Lower leg skin (tissue), 4 donors: ENCODE data around the gene AFF1. TPM values are rescaled to one million over a fixed set of nuclear protein-coding genes. Genes with fewer than 3 reads are reported as not detected.
"Not testable (repeated sequence)": the region's sequence is repeated elsewhere in the genome, so short reads cannot be mapped to it uniquely, and the experiment has no call there.

Source experiments
- DNase-seq, 2 donors: peaks; one replicate each; pipeline ENCODE4 v3.0.0-alpha.2; 2019; ENCODE audit warnings: low spot score in 2 of 2
- H3K4me3 ChIP-seq: fragments of 200-600 bp; sonication (generic); 2 replicates; pipeline ENCODE4 v1.5.1; 2017; ENCODE audit warnings: mild to moderate bottlenecking, low read depth; ENCODE audit not compliant: poor library complexity, severe bottlenecking
- CTCF ChIP-seq, 3 donors: fragments of 450-650 bp; IDR thresholded peaks; one replicate each; pipeline ENCODE4 v1.5.1; 2016; ENCODE audit warnings: antibody characterized with exemption in 3 of 3, mild to moderate bottlenecking in 3 of 3, moderate library complexity in 2 of 3
- POLR2A ChIP-seq, 2 donors: fragments of 450-650 bp; IDR thresholded peaks; one replicate each; pipeline ENCODE4 v1.6.1; 2016 to 2017; ENCODE audit warnings: antibody characterized with exemption in 2 of 2, mild to moderate bottlenecking in 1 of 2, moderate library complexity in 1 of 2
- WGBS, 2 donors: methylation state at CpG; one replicate each; pipeline ENCODE4 v1.1.5; 2018; 5-methylcytosine and 5-hydroxymethylcytosine counted together
- intact Hi-C: fragments of 100-400 bp; cut with DNase I; formaldehyde crosslinking; loops from one replicate; pipeline ENCODE4 v1.15.0; 2023; ENCODE audit warnings: low total_unique reads
- total RNA-seq, 4 donors: library from RNA; depleted of rRNA; stranded (reverse); fragments of >200 nt; gene quantifications; one replicate each; pipeline ENCODE4 v1.1.0, GENCODE V29; 2016

The AFF1 gene
- total RNA-seq, 4 donors from 2014 or later = 58.1 to 107 (median 71.2) TPM

- TF ChIP-seq POLR2A (IDR thresholded peaks at IDR 0.05) (no peak), CTCF (IDR thresholded peaks at IDR 0.05) (no peak)
- WGBS, 2 donors = 81 to 83% methylated on average over 2 of the region's 2 CpGs
- intact Hi-C loops = no loop called here
- H3K4me3 ChIP-seq = no peak overlapping the region
- DNase-seq = no peak
Measured at GRCh38 chr4:86980230-86980629, 45.4 kb downstream of the AFF1 start.

- intact Hi-C loops = no loop called here
- DNase-seq = no peak
- 73 to 78% methylated on average over 5 of the region's 5 CpGs for WGBS, 2 donors
Measured at GRCh38 chr4:86981789-86982188, 47.0 kb downstream of the AFF1 start.

GRCh38 chr4:86985852-86986251, 51.0 kb downstream of the AFF1 start:
- 97 to 98% methylated on average over 5 of the region's 5 CpGs for WGBS, 2 donors
- DNase-seq, H3K4me3 ChIP-seq, intact Hi-C loops: not testable (repeated sequence)

More at GRCh38 chr4:86981789-86982188, 47.0 kb downstream of the AFF1 start:
- H3K4me3 ChIP-seq = no peak overlapping the region
- TF ChIP-seq CTCF (IDR thresholded peaks at IDR 0.05) (no peak), POLR2A (IDR thresholded peaks at IDR 0.05) (no peak)

- 95 to 97% methylated on average over 3 of the region's 3 CpGs for WGBS, 2 donors
- H3K4me3 ChIP-seq, DNase-seq, intact Hi-C loops: not testable (repeated sequence)
Measured at GRCh38 chr4:86989658-86990057, 54.8 kb downstream of the AFF1 start.

- WGBS, 2 donors = 98 to 99% methylated on average over 3 of the region's 3 CpGs
- TF ChIP-seq POLR2A (IDR thresholded peaks at IDR 0.05) = no peak
- TF ChIP-seq CTCF (IDR thresholded peaks at IDR 0.05) = no peak
- H3K4me3 ChIP-seq = no peak overlapping the region
- intact Hi-C loops = no loop called here
- DNase-seq = no peak
Measured at GRCh38 chr4:86990510-86990909, 55.7 kb downstream of the AFF1 start.

- H3K4me3 ChIP-seq = no peak overlapping the region
- DNase-seq = no peak
- WGBS, 2 donors = 76 to 86% methylated on average over 1 of the region's 1 CpG
- intact Hi-C loops = no loop called here
- TF ChIP-seq CTCF (IDR thresholded peaks at IDR 0.05) (no peak), POLR2A (IDR thresholded peaks at IDR 0.05) (no peak)
Measured at GRCh38 chr4:86991994-86992393, 57.2 kb downstream of the AFF1 start.

GRCh38 chr4:86993909-86994681, 59.3 kb downstream of the AFF1 start:
- intact Hi-C loops = no loop called here
- TF ChIP-seq CTCF (IDR thresholded peaks at IDR 0.05) (no peak), POLR2A (IDR thresholded peaks at IDR 0.05) (no peak)
- no peak overlapping the region for H3K4me3 ChIP-seq
- 76 to 77% methylated on average over 6 of the region's 6 CpGs for WGBS, 2 donors
- no peak for DNase-seq
